PFSK-1 (cell line): Measurements from ENCODE around the gene PRKN.

Experiments used
- FOXP2 ChIP-seq: optimal IDR thresholded peaks from 2 replicates; pipeline ENCODE3; 2011; ENCODE audit warnings: borderline replicate concordance, control low read depth, inconsistent platforms; ENCODE audit not compliant: insufficient read depth; ENCODE audit errors: extremely low read length, extremely low read depth
- POLR2AphosphoS5 ChIP-seq: IDR thresholded peaks from 2 replicates; pipeline ENCODE4 v1.6.1; 2012; ENCODE audit warnings: low read depth, mild to moderate bottlenecking, control low read depth, low read length, moderate library complexity
- REST ChIP-seq, 2 experiments: IDR thresholded peaks; 2 replicates each; pipeline versions ENCODE4 v1.6.1 to v1.8.0; 2011 to 2012; ENCODE audit warnings: low read depth in 2 of 2, low read length in 2 of 2, control low read depth in 1 of 2, inconsistent platforms in 1 of 2, mild to moderate bottlenecking in 1 of 2, moderate library complexity in 1 of 2; ENCODE audit not compliant: insufficient read depth in 1 of 2
- SIN3A ChIP-seq: IDR thresholded peaks from 2 replicates; pipeline ENCODE4 v1.6.1; 2012; ENCODE audit warnings: mild to moderate bottlenecking, low read length, moderate library complexity, borderline replicate concordance; ENCODE audit not compliant: insufficient read depth
- TAF1 ChIP-seq: IDR thresholded peaks from 2 replicates; pipeline ENCODE4 v1.6.1; 2012; ENCODE audit warnings: low read length, control low read depth, borderline replicate concordance; ENCODE audit not compliant: insufficient read depth

Gene PRKN

GRCh38 chr6:162684052-162684451, 43.5 kb downstream of the PRKN start:
- TF ChIP-seq REST (IDR thresholded peaks at IDR 0.05; ENCODE audit: insufficient read depth in 1 of 2, low read depth in 2 of 2, low read length in 2 of 2) (no peak), TAF1 (no peak), FOXP2 (no peak), POLR2AphosphoS5 (no peak)

DNA sequence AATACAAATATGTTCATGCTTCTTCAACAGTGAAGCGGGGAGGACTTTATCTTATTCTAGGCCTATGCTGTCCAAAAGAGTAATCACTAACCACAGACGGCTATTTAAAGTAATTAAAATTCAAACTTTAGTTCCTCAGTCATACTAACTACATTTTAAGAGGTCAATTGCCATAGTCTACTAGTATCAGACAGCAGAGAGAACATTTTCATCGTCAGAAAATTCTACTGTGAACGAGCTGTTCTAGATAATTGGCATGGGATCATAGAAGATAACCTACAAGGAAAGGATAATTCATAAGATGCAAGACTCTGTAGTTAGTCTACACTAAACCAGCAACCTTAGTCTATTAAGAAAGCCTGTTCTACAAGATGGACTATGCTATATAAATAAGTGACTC, 44.4 kb downstream of the PRKN start:
- no peak for TF ChIP-seq SIN3A
- TF ChIP-seq TAF1, result no peak
- no peak for TF ChIP-seq POLR2AphosphoS5
- no peak for TF ChIP-seq REST (IDR thresholded peaks at IDR 0.05; ENCODE audit: insufficient read depth in 1 of 2, low read depth in 2 of 2, low read length in 2 of 2)
- TF ChIP-seq FOXP2, result no peak

DNA sequence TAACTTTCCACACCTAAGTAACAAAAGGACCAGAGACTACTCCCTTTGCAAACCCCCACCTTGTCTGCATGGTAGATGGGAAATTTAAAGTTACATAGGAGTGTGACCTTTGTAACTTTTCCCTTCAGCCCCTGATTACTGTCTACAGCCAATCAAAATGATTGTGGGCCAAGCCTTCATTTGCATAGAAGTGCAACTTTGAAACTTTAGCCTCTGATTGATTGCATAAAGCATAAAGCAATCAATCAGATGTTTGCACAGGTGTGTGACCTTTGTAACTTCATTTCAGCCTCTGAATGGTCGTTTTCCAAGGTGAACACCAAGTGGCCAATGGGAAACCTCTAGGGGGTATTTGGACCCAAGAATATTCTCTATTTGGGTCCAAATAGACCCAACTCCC, 46.1 kb downstream of the PRKN start:
- TF ChIP-seq REST (IDR thresholded peaks at IDR 0.05; ENCODE audit: insufficient read depth in 1 of 2, low read depth in 2 of 2, low read length in 2 of 2) (no peak), FOXP2 (no peak), SIN3A (no peak), TAF1 (no peak), POLR2AphosphoS5 (no peak)

- TF ChIP-seq SIN3A, result no peak
- no peak for TF ChIP-seq FOXP2
- TF ChIP-seq TAF1, result no peak
- TF ChIP-seq REST (IDR thresholded peaks at IDR 0.05; ENCODE audit: insufficient read depth in 1 of 2, low read depth in 2 of 2, low read length in 2 of 2), result no peak
- no peak for TF ChIP-seq POLR2AphosphoS5
Measured at GRCh38 chr6:162680871-162681270, 46.7 kb downstream of the PRKN start.

DNA sequence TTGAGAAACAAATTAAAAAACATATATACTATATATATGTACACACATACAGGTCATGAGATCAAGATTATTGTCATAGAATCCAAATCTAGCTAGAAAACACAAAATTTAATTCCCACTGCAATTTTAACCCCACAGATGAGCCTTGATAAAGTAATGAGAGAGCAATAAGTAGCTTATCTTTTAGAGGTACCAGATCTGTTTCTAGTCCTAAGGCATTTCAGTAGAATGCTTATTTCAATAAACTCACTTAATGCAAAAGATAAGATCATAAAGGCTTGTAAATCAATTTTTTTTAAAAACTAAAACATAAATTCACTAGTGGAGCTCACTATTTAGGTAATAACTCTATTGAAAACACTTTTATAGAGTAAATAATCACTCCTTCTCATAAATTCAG, 47.2 kb downstream of the PRKN start:
- TF ChIP-seq POLR2AphosphoS5 (no peak), SIN3A (no peak), TAF1 (no peak), REST (IDR thresholded peaks at IDR 0.05; ENCODE audit: insufficient read depth in 1 of 2, low read depth in 2 of 2, low read length in 2 of 2) (no peak), FOXP2 (no peak)
